Prostate gland (tissue), 2 donors: Measurements from ENCODE around the gene ACSM5.

ENCODE experiments used
- POLR2A ChIP-seq: fragments of 450-650 bp; IDR thresholded peaks from one replicate; pipeline ENCODE4 v1.6.1; 2016; ENCODE audit warnings: antibody characterized with exemption, mild to moderate bottlenecking
- TF ChIP-seq, protein P1 (sequence below), 4 experiments: fragments of 200-600 bp in 2 of 4; fragments of 450-650 bp in 2 of 4; sonication (generic) in 2 of 4; IDR thresholded peaks; 1 replicate in 3 of 4; 2 replicates in 1 of 4; pipeline ENCODE4 v1.5.1; 2016 to 2019; ENCODE audit warnings: antibody characterized with exemption in 4 of 4, mild to moderate bottlenecking in 2 of 4, moderate library complexity in 2 of 4

DNA sequence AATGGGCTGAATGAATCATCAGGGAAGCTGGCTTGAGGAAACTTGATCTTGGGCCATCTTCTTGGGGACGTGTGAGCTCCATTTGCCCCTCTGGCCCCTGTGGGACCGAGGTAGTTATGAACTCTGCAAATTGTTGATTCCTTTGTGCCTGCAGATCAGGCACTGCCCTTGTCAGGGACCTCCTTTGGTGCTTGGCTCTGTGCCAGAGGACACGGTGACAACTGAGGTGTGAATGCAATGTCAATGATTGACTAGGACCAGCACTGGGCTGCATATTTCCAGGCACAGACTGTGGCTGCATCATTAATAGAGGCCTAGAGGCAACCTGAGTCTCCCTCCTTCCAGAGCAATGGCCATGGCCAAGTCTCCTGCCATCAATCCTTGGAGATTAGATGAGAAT lies 28.6 kb upstream of the ACSM5 start:
- TF ChIP-seq POLR2A: no peak
- TF ChIP-seq, protein P1, sequence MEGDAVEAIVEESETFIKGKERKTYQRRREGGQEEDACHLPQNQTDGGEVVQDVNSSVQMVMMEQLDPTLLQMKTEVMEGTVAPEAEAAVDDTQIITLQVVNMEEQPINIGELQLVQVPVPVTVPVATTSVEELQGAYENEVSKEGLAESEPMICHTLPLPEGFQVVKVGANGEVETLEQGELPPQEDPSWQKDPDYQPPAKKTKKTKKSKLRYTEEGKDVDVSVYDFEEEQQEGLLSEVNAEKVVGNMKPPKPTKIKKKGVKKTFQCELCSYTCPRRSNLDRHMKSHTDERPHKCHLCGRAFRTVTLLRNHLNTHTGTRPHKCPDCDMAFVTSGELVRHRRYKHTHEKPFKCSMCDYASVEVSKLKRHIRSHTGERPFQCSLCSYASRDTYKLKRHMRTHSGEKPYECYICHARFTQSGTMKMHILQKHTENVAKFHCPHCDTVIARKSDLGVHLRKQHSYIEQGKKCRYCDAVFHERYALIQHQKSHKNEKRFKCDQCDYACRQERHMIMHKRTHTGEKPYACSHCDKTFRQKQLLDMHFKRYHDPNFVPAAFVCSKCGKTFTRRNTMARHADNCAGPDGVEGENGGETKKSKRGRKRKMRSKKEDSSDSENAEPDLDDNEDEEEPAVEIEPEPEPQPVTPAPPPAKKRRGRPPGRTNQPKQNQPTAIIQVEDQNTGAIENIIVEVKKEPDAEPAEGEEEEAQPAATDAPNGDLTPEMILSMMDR (IDR thresholded peaks at IDR 0.05): no peak
